OCI-LY3 (cell line): ENCODE results near the gene MYOD1.

Source experiments
- H2AFZ ChIP-seq: fragments of 200-600, 300-600 bp; shearing (Covaris generic); 2 replicates; pipeline ENCODE4 v1.6.0; 2014; ENCODE audit warnings: antibody characterized with exemption, low read depth, low read length
- H3K27ac ChIP-seq: fragments of 200-600, 300-600 bp; sonication (generic); 2 replicates; pipeline ENCODE4 v1.5.1; 2014; ENCODE audit warnings: mild to moderate bottlenecking, low read length, moderate library complexity, mixed read lengths
- H3K27me3 ChIP-seq: fragments of 200-600, 300-600 bp; sonication (generic); 2 replicates; pipeline ENCODE4 v1.6.1; 2014; ENCODE audit warnings: low read depth, low read length, mixed read lengths
- H3K36me3 ChIP-seq: fragments of 200-600, 300-600 bp; sonication (generic); replicated peaks from 2 replicates; pipeline ENCODE3; 2014; ENCODE audit warnings: low read depth, low read length, mixed read lengths
- H3K4me1 ChIP-seq: fragments of 300-600, 200-600 bp; sonication (generic); 2 replicates; pipeline ENCODE4 v1.6.1; 2014; ENCODE audit warnings: low read length, mixed read lengths
- H3K4me2 ChIP-seq: fragments of 200-600, 300-600 bp; sonication (generic); 2 replicates; pipeline ENCODE4 v1.6.1; 2014; ENCODE audit warnings: low read length, mixed read lengths
- H3K4me3 ChIP-seq: fragments of 300-600, 200-600 bp; sonication (generic); 2 replicates; pipeline ENCODE4 v1.5.1; 2014; ENCODE audit warnings: antibody characterized with exemption, mild to moderate bottlenecking, low read length, moderate library complexity
- H3K79me2 ChIP-seq: fragments of 300-600, 200-600 bp; shearing (Covaris generic); 2 replicates; pipeline ENCODE4 v1.6.1; 2014; ENCODE audit warnings: mild to moderate bottlenecking, low read length, mixed read lengths
- H3K9ac ChIP-seq: fragments of 300-600, 200-600 bp; shearing (Covaris generic); 2 replicates; pipeline ENCODE4 v1.6.0; 2014; ENCODE audit warnings: mild to moderate bottlenecking, low read length, moderate library complexity
- H3K9me3 ChIP-seq: fragments of 200-600, 300-600 bp; shearing (Covaris generic); 2 replicates; pipeline ENCODE4 v1.6.1; 2014; ENCODE audit warnings: low read length, mixed read lengths; ENCODE audit not compliant: insufficient read depth
- H4K20me1 ChIP-seq: fragments of 200-600, 300-600 bp; sonication (generic); 2 replicates; pipeline ENCODE4 v1.6.1; 2016; ENCODE audit warnings: low read length, mixed read lengths; ENCODE audit not compliant: insufficient read depth
- CTCF ChIP-seq: fragments of 200-600, 300-600 bp; sonication (generic); IDR thresholded peaks from 2 replicates; pipeline ENCODE4 v1.5.1; 2014; ENCODE audit warnings: antibody characterized with exemption, low read length, low read depth
- EZH2phosphoT487 ChIP-seq: fragments of 200-600 bp; shearing (Covaris generic); IDR thresholded peaks from 2 replicates; pipeline ENCODE4 v1.6.1; 2018; ENCODE audit warnings: antibody characterized with exemption, mixed run types, low read depth

MYOD1 gene

GRCh38 chr11:17750013-17750800 is 30.8 kb downstream of the MYOD1 start:
- Histone ChIP-seq H3K36me3 (no peaks in the 10 kb centered on the region), H3K79me2 (no peaks in the 10 kb centered on the region), H3K27me3 (peaks cover 4% of the 10 kb centered on the region; the same call in 1 of the 2 replicates), H3K4me1 (no peaks in the 10 kb centered on the region), H3K9me3 (no peaks in the 10 kb centered on the region), H3K9ac (no peak overlapping the region), H2AFZ (no peak overlapping the region), H3K4me2 (no peak overlapping the region), H3K4me3 (no peak overlapping the region), H4K20me1 (no peaks in the 10 kb centered on the region), H3K27ac (no peak overlapping the region)
- TF ChIP-seq EZH2phosphoT487 (no peak), CTCF (no peak)

- TF ChIP-seq EZH2phosphoT487: no peak
- no peak for TF ChIP-seq CTCF
- no peak overlapping the region for H3K27ac ChIP-seq
- no peak overlapping the region for H3K4me2 ChIP-seq
- H3K36me3 ChIP-seq: no peaks in the 10 kb centered on the region
- no peak overlapping the region for H3K4me3 ChIP-seq
- no peaks in the 10 kb centered on the region for H3K79me2 ChIP-seq
- H3K9ac ChIP-seq: no peak overlapping the region
- H3K9me3 ChIP-seq: no peaks in the 10 kb centered on the region
- H2AFZ ChIP-seq: no peak overlapping the region
- H3K4me1 ChIP-seq: no peaks in the 10 kb centered on the region
- no peaks in the 10 kb centered on the region for H4K20me1 ChIP-seq
- H3K27me3 ChIP-seq: peaks cover 10% of the 10 kb centered on the region; the same call in 1 of the 2 replicates
Observed at GRCh38 chr11:17750801-17751165, 31.4 kb downstream of the MYOD1 start.

GRCh38 chr11:17751558-17751957 is 32.2 kb downstream of the MYOD1 start:
- peaks cover 13% of the 10 kb centered on the region; the same call in 1 of the 2 replicates for H3K27me3 ChIP-seq
- no peaks in the 10 kb centered on the region for H3K36me3 ChIP-seq
- H3K27ac ChIP-seq: no peak overlapping the region
- no peaks in the 10 kb centered on the region for H3K79me2 ChIP-seq
- H3K4me3 ChIP-seq: no peak overlapping the region
- no peaks in the 10 kb centered on the region for H4K20me1 ChIP-seq
- no peak overlapping the region for H2AFZ ChIP-seq
- H3K9ac ChIP-seq: no peak overlapping the region
- H3K4me1 ChIP-seq: no peaks in the 10 kb centered on the region
- TF ChIP-seq CTCF: no peak
- H3K4me2 ChIP-seq: no peak overlapping the region
- H3K9me3 ChIP-seq: no peaks in the 10 kb centered on the region

DNA sequence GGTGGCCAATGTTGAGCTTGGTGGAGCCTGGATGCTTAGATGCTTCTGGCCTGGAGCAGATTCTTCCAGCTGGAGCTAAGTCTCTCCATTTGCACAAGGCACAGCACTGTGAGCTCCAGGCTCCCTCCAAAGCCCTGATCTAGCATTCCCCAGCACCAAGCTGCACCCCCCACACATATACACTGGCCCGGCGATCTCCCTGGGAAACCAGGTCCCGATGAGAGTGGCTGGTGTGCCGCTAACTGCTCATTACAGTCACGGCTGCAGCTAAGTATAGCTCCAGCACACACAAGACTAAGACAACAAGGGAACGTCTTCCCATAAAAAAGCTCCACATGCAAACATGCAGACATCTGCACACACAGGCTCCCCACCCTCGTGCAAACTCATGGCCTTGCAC is 32.8 kb downstream of the MYOD1 start:
- Histone ChIP-seq H3K36me3 (no peaks in the 10 kb centered on the region), H3K27ac (no peak overlapping the region), H3K4me1 (no peaks in the 10 kb centered on the region), H3K4me2 (no peak overlapping the region), H3K9me3 (no peaks in the 10 kb centered on the region), H3K79me2 (no peaks in the 10 kb centered on the region), H3K27me3 (peaks cover 13% of the 10 kb centered on the region; the same call in 1 of the 2 replicates), H3K4me3 (no peak overlapping the region), H3K9ac (no peak overlapping the region), H2AFZ (no peak overlapping the region), H4K20me1 (no peaks in the 10 kb centered on the region)
- TF ChIP-seq EZH2phosphoT487 (no peak), CTCF (no peak)
